HepG2 (cell line): ENCODE measurements around the gene PGPEP1. TPM values are rescaled to one million over a fixed set of nuclear protein-coding genes. Genes with fewer than 3 reads are reported as not detected.

Experiments used
- ADNP ChIP-seq: sonication (generic); formaldehyde crosslinking; IDR thresholded peaks from 2 replicates; pipeline ENCODE4 v1.4.0; 2020; ENCODE audit warnings: missing genetic modification reagents
- ATM ChIP-seq: fragments of 450-650 bp; IDR thresholded peaks from 2 replicates; pipeline ENCODE4 v1.7.1; 2017; ENCODE audit warnings: mild to moderate bottlenecking, borderline replicate concordance
- KLF9 ChIP-seq: IDR thresholded peaks from 2 replicates; pipeline ENCODE4 v1.6.1; 2016; ENCODE audit warnings: low read depth
- MEIS2 ChIP-seq: sonication (generic); formaldehyde crosslinking; IDR thresholded peaks from 2 replicates; pipeline ENCODE4 v1.9.0; 2021; ENCODE audit warnings: mild to moderate bottlenecking, missing genetic modification reagents
- PRMT3 ChIP-seq: sonication (generic); formaldehyde crosslinking; IDR thresholded peaks from 2 replicates; pipeline ENCODE4 v1.8.1; 2022; ENCODE audit warnings: low read depth, mild to moderate bottlenecking, moderate library complexity, missing genetic modification reagents, borderline replicate concordance
- ZBTB7B ChIP-seq: sonication (generic); formaldehyde crosslinking; IDR thresholded peaks from 2 replicates; pipeline ENCODE4 v1.4.0; 2020; ENCODE audit warnings: missing genetic modification reagents
- ZIK1 ChIP-seq: sonication (generic); formaldehyde crosslinking; IDR thresholded peaks from 2 replicates; pipeline ENCODE4 v1.5.0; 2020; ENCODE audit warnings: mild to moderate bottlenecking, low read depth, missing genetic modification reagents, borderline replicate concordance
- ZNF138 ChIP-seq: sonication (generic); formaldehyde crosslinking; IDR thresholded peaks from 2 replicates; pipeline ENCODE4 v1.5.0; 2020; ENCODE audit warnings: mild to moderate bottlenecking, low read depth, missing genetic modification reagents
- ZNF264 ChIP-seq: sonication (generic); formaldehyde crosslinking; IDR thresholded peaks from 2 replicates; pipeline ENCODE4 v1.4.0; 2020; ENCODE audit warnings: missing genetic modification reagents
- ZNF530 ChIP-seq: sonication (generic); formaldehyde crosslinking; IDR thresholded peaks from 2 replicates; pipeline ENCODE4 v1.5.0; 2020; ENCODE audit warnings: low read depth, mild to moderate bottlenecking, missing genetic modification reagents
- ZNF567 ChIP-seq: sonication (generic); formaldehyde crosslinking; IDR thresholded peaks from 2 replicates; pipeline ENCODE4 v1.8.1; 2023; ENCODE audit warnings: mild to moderate bottlenecking, missing genetic modification reagents, borderline replicate concordance
- ZNF709 ChIP-seq: sonication (generic); formaldehyde crosslinking; IDR thresholded peaks from 2 replicates; pipeline ENCODE4 v1.5.0; 2020; ENCODE audit warnings: mild to moderate bottlenecking, missing genetic modification reagents
- polyA plus RNA-seq, 8 experiments: library from polyadenylated mRNA; depleted of rRNA in 3 of 8; stranded (reverse) in 7 of 8; unstranded in 1 of 8; fragments of >200 nt; fragmentation: Illumina TruSeq in 4 of 8; extraction: Trizol in 4 of 8; gene quantifications; 2 replicates each; pipeline versions ENCODE4 v1.2.1 to v1.2.3, GENCODE V29; 2011 to 2016; ENCODE audit warnings: low read depth in 4 of 8, missing spikeins in 1 of 8, mixed read lengths in 1 of 8; ENCODE audit not compliant: insufficient read depth in 1 of 8
- total RNA-seq, 5 experiments: library from RNA; depleted of rRNA; stranded (reverse); fragments of >200 nt; fragmentation: Illumina TruSeq; extraction: Trizol; gene quantifications; 2 replicates each; pipeline ENCODE4 v1.2.3, GENCODE V29; 2016; ENCODE audit warnings: low read depth in 1 of 5
- TF ChIP-seq, protein P1 (sequence below): sonication (generic); formaldehyde crosslinking; IDR thresholded peaks from 2 replicates; pipeline ENCODE4 v1.4.0; 2020; ENCODE audit warnings: missing genetic modification reagents, low read depth, mild to moderate bottlenecking, borderline replicate concordance
- TF ChIP-seq, protein P2 (sequence below): sonication (generic); formaldehyde crosslinking; IDR thresholded peaks from 2 replicates; pipeline ENCODE4 v1.4.0; 2020; ENCODE audit warnings: missing genetic modification reagents, borderline replicate concordance
- TF ChIP-seq, protein P3 (sequence below): IDR thresholded peaks from 2 replicates; pipeline ENCODE4 v1.6.1; 2016
- TF ChIP-seq, protein P4 (sequence below): sonication (generic); formaldehyde crosslinking; IDR thresholded peaks from 2 replicates; pipeline ENCODE4 v1.4.0; 2020; ENCODE audit warnings: missing genetic modification reagents, borderline replicate concordance
- TF ChIP-seq, protein P5 (sequence below): sonication (generic); formaldehyde crosslinking; IDR thresholded peaks from 2 replicates; pipeline ENCODE4 v1.5.0; 2020; ENCODE audit warnings: mild to moderate bottlenecking, missing genetic modification reagents, borderline replicate concordance

PGPEP1 gene
- total and polyA plus RNA-seq, 2 of the 13 experiments (the other 11 are each of a cell fraction or from before 2014, with no cell fraction given) = 53.1 to 56.6 TPM

DNA sequence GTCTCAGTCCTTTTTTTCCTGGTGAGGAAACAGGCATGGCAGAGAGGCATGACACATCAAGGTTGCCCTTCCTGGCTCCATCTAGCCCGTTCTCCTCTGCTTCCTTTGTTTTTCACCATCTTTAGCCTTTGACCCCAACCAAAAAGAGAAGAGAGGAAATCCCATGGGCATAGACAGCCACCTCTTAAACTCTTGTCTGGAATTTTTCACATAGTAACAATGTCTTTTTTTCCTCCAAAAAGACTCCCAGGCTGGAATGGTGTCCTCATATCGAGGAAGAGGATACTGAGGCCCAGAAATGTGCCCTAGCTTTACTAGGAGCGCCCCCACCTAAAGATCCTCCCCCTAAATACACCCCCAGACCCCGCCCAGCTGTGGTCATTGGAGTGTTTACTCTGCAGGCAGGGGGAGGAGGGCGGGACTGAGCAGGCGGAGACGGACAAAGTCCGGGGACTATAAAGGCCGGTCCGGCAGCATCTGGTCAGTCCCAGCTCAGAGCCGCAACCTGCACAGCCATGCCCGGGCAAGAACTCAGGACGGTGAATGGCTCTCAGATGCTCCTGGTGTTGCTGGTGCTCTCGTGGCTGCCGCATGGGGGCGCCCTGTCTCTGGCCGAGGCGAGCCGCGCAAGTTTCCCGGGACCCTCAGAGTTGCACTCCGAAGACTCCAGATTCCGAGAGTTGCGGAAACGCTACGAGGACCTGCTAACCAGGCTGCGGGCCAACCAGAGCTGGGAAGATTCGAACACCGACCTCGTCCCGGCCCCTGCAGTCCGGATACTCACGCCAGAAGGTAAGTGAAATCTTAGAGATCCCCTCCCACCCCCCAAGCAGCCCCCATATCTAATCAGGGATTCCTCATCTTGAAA lies 45.5 kb downstream of the PGPEP1 start, which contains the start of gene GDF15 (continued):
- TF ChIP-seq, protein P1, sequence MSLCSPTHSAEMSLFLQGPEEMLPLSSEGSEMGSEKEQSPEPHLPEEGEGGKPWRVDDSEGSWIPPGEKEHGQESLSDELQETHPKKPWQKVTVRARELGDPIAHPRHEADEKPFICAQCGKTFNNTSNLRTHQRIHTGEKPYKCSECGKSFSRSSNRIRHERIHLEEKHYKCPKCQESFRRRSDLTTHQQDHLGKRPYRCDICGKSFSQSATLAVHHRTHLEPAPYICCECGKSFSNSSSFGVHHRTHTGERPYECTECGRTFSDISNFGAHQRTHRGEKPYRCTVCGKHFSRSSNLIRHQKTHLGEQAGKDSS (CRISPR knock-in tag) = peak; percentile 97
- no peak for TF ChIP-seq PRMT3 (CRISPR knock-in tag)
- peak; percentile 43; the same call in 1 of the 2 replicates for TF ChIP-seq ZNF709 (CRISPR knock-in tag)
- TF ChIP-seq MEIS2 = peak; percentile 92; the same call in 1 of the 2 replicates
- no peak for TF ChIP-seq ATM
- TF ChIP-seq, protein P2, sequence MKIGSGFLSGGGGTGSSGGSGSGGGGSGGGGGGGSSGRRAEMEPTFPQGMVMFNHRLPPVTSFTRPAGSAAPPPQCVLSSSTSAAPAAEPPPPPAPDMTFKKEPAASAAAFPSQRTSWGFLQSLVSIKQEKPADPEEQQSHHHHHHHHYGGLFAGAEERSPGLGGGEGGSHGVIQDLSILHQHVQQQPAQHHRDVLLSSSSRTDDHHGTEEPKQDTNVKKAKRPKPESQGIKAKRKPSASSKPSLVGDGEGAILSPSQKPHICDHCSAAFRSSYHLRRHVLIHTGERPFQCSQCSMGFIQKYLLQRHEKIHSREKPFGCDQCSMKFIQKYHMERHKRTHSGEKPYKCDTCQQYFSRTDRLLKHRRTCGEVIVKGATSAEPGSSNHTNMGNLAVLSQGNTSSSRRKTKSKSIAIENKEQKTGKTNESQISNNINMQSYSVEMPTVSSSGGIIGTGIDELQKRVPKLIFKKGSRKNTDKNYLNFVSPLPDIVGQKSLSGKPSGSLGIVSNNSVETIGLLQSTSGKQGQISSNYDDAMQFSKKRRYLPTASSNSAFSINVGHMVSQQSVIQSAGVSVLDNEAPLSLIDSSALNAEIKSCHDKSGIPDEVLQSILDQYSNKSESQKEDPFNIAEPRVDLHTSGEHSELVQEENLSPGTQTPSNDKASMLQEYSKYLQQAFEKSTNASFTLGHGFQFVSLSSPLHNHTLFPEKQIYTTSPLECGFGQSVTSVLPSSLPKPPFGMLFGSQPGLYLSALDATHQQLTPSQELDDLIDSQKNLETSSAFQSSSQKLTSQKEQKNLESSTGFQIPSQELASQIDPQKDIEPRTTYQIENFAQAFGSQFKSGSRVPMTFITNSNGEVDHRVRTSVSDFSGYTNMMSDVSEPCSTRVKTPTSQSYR (CRISPR knock-in tag) = peak; percentile 37; the same call in 1 of the 2 replicates
- TF ChIP-seq, protein P3, sequence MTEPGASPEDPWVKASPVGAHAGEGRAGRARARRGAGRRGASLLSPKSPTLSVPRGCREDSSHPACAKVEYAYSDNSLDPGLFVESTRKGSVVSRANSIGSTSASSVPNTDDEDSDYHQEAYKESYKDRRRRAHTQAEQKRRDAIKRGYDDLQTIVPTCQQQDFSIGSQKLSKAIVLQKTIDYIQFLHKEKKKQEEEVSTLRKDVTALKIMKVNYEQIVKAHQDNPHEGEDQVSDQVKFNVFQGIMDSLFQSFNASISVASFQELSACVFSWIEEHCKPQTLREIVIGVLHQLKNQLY (CRISPR knock-in tag) = 0 out of 2 replicates have a peak, but pooled peaks have one; percentile 60
- TF ChIP-seq, protein P4, sequence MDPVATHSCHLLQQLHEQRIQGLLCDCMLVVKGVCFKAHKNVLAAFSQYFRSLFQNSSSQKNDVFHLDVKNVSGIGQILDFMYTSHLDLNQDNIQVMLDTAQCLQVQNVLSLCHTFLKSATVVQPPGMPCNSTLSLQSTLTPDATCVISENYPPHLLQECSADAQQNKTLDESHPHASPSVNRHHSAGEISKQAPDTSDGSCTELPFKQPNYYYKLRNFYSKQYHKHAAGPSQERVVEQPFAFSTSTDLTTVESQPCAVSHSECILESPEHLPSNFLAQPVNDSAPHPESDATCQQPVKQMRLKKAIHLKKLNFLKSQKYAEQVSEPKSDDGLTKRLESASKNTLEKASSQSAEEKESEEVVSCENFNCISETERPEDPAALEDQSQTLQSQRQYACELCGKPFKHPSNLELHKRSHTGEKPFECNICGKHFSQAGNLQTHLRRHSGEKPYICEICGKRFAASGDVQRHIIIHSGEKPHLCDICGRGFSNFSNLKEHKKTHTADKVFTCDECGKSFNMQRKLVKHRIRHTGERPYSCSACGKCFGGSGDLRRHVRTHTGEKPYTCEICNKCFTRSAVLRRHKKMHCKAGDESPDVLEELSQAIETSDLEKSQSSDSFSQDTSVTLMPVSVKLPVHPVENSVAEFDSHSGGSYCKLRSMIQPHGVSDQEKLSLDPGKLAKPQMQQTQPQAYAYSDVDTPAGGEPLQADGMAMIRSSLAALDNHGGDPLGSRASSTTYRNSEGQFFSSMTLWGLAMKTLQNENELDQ = no peak
- TF ChIP-seq ZBTB7B = peak; percentile 94
- TF ChIP-seq KLF9 (CRISPR knock-in tag) = peak; percentile 35; the same call in 1 of the 2 replicates
- TF ChIP-seq ZNF138 (CRISPR knock-in tag) = no peak; the same call in 1 of the 2 replicates
- TF ChIP-seq ZIK1 (CRISPR knock-in tag) = peak; percentile 91
- TF ChIP-seq, protein P5, sequence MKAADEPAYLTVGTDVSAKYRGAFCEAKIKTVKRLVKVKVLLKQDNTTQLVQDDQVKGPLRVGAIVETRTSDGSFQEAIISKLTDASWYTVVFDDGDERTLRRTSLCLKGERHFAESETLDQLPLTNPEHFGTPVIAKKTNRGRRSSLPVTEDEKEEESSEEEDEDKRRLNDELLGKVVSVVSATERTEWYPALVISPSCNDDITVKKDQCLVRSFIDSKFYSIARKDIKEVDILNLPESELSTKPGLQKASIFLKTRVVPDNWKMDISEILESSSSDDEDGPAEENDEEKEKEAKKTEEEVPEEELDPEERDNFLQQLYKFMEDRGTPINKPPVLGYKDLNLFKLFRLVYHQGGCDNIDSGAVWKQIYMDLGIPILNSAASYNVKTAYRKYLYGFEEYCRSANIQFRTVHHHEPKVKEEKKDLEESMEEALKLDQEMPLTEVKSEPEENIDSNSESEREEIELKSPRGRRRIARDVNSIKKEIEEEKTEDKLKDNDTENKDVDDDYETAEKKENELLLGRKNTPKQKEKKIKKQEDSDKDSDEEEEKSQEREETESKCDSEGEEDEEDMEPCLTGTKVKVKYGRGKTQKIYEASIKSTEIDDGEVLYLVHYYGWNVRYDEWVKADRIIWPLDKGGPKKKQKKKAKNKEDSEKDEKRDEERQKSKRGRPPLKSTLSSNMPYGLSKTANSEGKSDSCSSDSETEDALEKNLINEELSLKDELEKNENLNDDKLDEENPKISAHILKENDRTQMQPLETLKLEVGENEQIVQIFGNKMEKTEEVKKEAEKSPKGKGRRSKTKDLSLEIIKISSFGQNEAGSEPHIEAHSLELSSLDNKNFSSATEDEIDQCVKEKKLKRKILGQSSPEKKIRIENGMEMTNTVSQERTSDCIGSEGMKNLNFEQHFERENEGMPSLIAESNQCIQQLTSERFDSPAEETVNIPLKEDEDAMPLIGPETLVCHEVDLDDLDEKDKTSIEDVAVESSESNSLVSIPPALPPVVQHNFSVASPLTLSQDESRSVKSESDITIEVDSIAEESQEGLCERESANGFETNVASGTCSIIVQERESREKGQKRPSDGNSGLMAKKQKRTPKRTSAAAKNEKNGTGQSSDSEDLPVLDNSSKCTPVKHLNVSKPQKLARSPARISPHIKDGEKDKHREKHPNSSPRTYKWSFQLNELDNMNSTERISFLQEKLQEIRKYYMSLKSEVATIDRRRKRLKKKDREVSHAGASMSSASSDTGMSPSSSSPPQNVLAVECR (CRISPR knock-in tag) = peak; percentile 84
- peak; percentile 91 for TF ChIP-seq ZNF264 (CRISPR knock-in tag)
- peak; percentile 92 for TF ChIP-seq ADNP
- no peak; the same call in 1 of the 2 replicates for TF ChIP-seq ZNF530
- peak; percentile 97; the same call in 1 of the 2 replicates for TF ChIP-seq ZNF567 (CRISPR knock-in tag)
